Liver (tissue), 9 donors: ENCODE data around the gene AFDN. TPM values are rescaled to one million over a fixed set of nuclear protein-coding genes. Genes with fewer than 3 reads are reported as not detected.

Experiments
- DNase-seq: peaks from one replicate; pipeline ENCODE4 v3.0.0-alpha.2; 2017; ENCODE audit warnings: low spot score
- H3K27ac ChIP-seq, 2 donors: one replicate each; pipeline ENCODE4 v1.7.0; 2013; ENCODE audit warnings: inconsistent platforms in 2 of 2, low read length in 2 of 2, control low read depth in 1 of 2, low read depth in 1 of 2, mild to moderate bottlenecking in 1 of 2
- H3K27me3 ChIP-seq, 4 donors: one replicate each; pipeline versions ENCODE4 v1.6.1 to v1.7.0; 2013; ENCODE audit warnings: low read length in 3 of 4, inconsistent platforms in 1 of 4, mild to moderate bottlenecking in 1 of 4, moderate library complexity in 1 of 4; ENCODE audit not compliant: control insufficient read depth in 4 of 4, insufficient read depth in 4 of 4
- H3K36me3 ChIP-seq, 4 donors: one replicate each; pipeline versions ENCODE4 v1.6.1 to v1.7.0; 2013; ENCODE audit warnings: low read length in 3 of 4, mild to moderate bottlenecking in 3 of 4, low read depth in 1 of 4, moderate library complexity in 1 of 4; ENCODE audit not compliant: control insufficient read depth in 4 of 4, insufficient read depth in 3 of 4
- H3K4me1 ChIP-seq, 4 donors: one replicate each; pipeline versions ENCODE4 v1.6.1 to v1.7.0; 2013; ENCODE audit warnings: low read length in 3 of 4, mild to moderate bottlenecking in 3 of 4, moderate library complexity in 1 of 4; ENCODE audit not compliant: control insufficient read depth in 4 of 4, insufficient read depth in 4 of 4
- H3K4me3 ChIP-seq, 3 donors: one replicate each; pipeline versions ENCODE4 v1.6.1 to v1.7.0; 2013; ENCODE audit warnings: low read length in 3 of 3, control low read depth in 1 of 3, low read depth in 1 of 3, mild to moderate bottlenecking in 1 of 3
- H3K9ac ChIP-seq, 2 donors: one replicate each; pipeline ENCODE4 v1.7.0; 2013; ENCODE audit warnings: low read length in 2 of 2, mild to moderate bottlenecking in 2 of 2, moderate library complexity in 2 of 2, control low read depth in 1 of 2, low read depth in 1 of 2
- H3K9me3 ChIP-seq, 4 donors: one replicate each; pipeline versions ENCODE4 v1.6.1 to v1.7.0; 2013; ENCODE audit warnings: low read length in 3 of 4; ENCODE audit not compliant: control insufficient read depth in 4 of 4
- EGR1 ChIP-seq, 2 donors: IDR thresholded peaks; 2 replicates each; pipeline ENCODE4 v1.6.1; 2016 to 2018; ENCODE audit warnings: antibody characterized with exemption in 2 of 2, low read depth in 2 of 2
- FOXA1 ChIP-seq: IDR thresholded peaks from 2 replicates; pipeline ENCODE4 v1.6.1; 2016; ENCODE audit warnings: antibody characterized with exemption
- FOXA2 ChIP-seq: IDR thresholded peaks from 2 replicates; pipeline ENCODE4 v1.6.1; 2016; ENCODE audit warnings: antibody characterized with exemption
- GABPA ChIP-seq, 2 donors: IDR thresholded peaks in 1 of 2; conservative IDR thresholded peaks in 1 of 2; 2 replicates each; pipeline ENCODE4 v1.6.1; 2016; ENCODE audit warnings: antibody characterized with exemption in 2 of 2, mild to moderate bottlenecking in 1 of 2, moderate library complexity in 1 of 2
- HNF4A ChIP-seq, 2 donors: conservative IDR thresholded peaks; 2 replicates each; pipeline ENCODE4 v1.6.1; 2016; ENCODE audit warnings: antibody characterized with exemption in 2 of 2, mild to moderate bottlenecking in 2 of 2
- HNF4G ChIP-seq: IDR thresholded peaks from 2 replicates; pipeline ENCODE4 v1.6.1; 2016; ENCODE audit warnings: antibody characterized with exemption
- JUND ChIP-seq, 2 donors: IDR thresholded peaks; 2 replicates each; pipeline ENCODE4 v1.6.1; 2016; ENCODE audit warnings: antibody characterized with exemption in 2 of 2
- NR2F2 ChIP-seq: IDR thresholded peaks from 2 replicates; pipeline ENCODE4 v1.6.1; 2016; ENCODE audit warnings: antibody characterized with exemption
- RAD21 ChIP-seq, 2 donors: IDR thresholded peaks; 2 replicates each; pipeline ENCODE4 v1.6.1; 2016; ENCODE audit warnings: antibody characterized with exemption in 2 of 2, mild to moderate bottlenecking in 2 of 2
- RXRA ChIP-seq, 2 donors: IDR thresholded peaks; 2 replicates each; pipeline ENCODE4 v1.6.1; 2017 to 2018; ENCODE audit warnings: antibody characterized with exemption in 2 of 2, mild to moderate bottlenecking in 1 of 2
- SP1 ChIP-seq: IDR thresholded peaks from 2 replicates; pipeline ENCODE4 v1.6.1; 2018; ENCODE audit warnings: antibody characterized with exemption, mild to moderate bottlenecking
- TAF1 ChIP-seq: conservative IDR thresholded peaks from 2 replicates; pipeline ENCODE4 v1.6.1; 2016; ENCODE audit warnings: antibody characterized with exemption, mild to moderate bottlenecking
- YY1 ChIP-seq: IDR thresholded peaks from 2 replicates; pipeline ENCODE4 v1.6.1; 2016; ENCODE audit warnings: antibody characterized with exemption, mild to moderate bottlenecking
- WGBS: extraction: QIAGEN DNeasy Blood & Tissue Kit; methylation state at CpG from one replicate; pipeline ENCODE4 v1.1.7; 2013; 5-methylcytosine and 5-hydroxymethylcytosine counted together
- polyA plus RNA-seq, 2 donors: library from polyadenylated mRNA; stranded (reverse) in 1 of 2; unstranded in 1 of 2; fragments of 200-250 nt in 1 of 2; fragments of >200 nt in 1 of 2; fragmentation: Nextera tagmentation in 1 of 2; extraction: Ambion mirVana in 1 of 2; gene quantifications; one replicate each; pipeline versions ENCODE4 v1.2.1 to v1.2.3, GENCODE V29; 2013 to 2015
- total RNA-seq, 2 donors: library from RNA; depleted of rRNA; stranded (reverse); fragments of >200 nt; gene quantifications; one replicate each; pipeline ENCODE4 v1.2.3, GENCODE V29; 2014
- TF ChIP-seq, protein P1 (sequence below): fragments of 150-350 bp; IDR thresholded peaks from 2 replicates; pipeline ENCODE4 v1.5.1; 2017; ENCODE audit warnings: improper control_type of control experiment, low read depth, low read length; ENCODE audit not compliant: missing input control
- TF ChIP-seq, protein P2 (sequence below): IDR thresholded peaks from 2 replicates; pipeline ENCODE4 v1.6.1; 2016; ENCODE audit warnings: antibody characterized with exemption
- TF ChIP-seq, protein P3 (sequence below): IDR thresholded peaks from 2 replicates; pipeline ENCODE4 v1.6.1; 2016; ENCODE audit warnings: antibody characterized with exemption
- donor health status: healthy.
- donor health status: healthy.
- donor health status: healthy.
- donor health status: healthy.
- donor health status: healthy.

Gene AFDN
- total and polyA plus RNA-seq, 4 donors, result 21.3 to 145 (median 29.3) TPM

DNA sequence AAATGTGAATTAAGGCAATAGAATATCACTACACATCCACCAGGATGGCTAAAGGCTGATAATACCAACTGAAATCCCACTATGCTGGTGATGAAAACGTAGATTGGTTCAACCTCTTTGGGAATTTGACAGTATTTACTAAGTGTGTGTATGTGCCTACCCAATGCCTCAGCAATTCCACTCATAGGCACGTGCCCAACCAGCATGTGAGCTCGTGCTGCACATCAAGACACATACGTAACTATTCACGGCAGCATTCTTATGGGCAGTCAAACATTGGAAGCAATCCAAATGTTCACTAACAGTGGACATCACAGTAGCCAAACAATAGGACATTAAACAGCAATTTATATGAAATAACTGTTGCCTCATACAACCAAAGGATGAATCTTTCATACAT lies 15.7 kb upstream of the AFDN start:
- no peaks in the 10 kb centered on the region for H3K27me3 ChIP-seq
- no peak overlapping the region for H3K4me3 ChIP-seq
- DNase-seq, result no peak
- H3K9ac ChIP-seq, result no peak overlapping the region
- H3K27ac ChIP-seq, result no peak overlapping the region
- H3K4me1 ChIP-seq, result peaks cover 0 to 5% (median 3%) of the 10 kb centered on the region in 4 donors
- TF ChIP-seq FOXA1 (no peak), TAF1 (no peak), GABPA (IDR thresholded peaks at IDR 0.05 in 1 of 2, conservative IDR thresholded peaks at IDR 0.05 in 1 of 2) (no peak), YY1 (no peak), RXRA (IDR thresholded peaks at IDR 0.05) (no peak), RAD21 (IDR thresholded peaks at IDR 0.05) (no peak), HNF4A (conservative IDR thresholded peaks at IDR 0.05) (no peak), JUND (IDR thresholded peaks at IDR 0.05) (no peak), SP1 (no peak)
- TF ChIP-seq, protein P1, sequence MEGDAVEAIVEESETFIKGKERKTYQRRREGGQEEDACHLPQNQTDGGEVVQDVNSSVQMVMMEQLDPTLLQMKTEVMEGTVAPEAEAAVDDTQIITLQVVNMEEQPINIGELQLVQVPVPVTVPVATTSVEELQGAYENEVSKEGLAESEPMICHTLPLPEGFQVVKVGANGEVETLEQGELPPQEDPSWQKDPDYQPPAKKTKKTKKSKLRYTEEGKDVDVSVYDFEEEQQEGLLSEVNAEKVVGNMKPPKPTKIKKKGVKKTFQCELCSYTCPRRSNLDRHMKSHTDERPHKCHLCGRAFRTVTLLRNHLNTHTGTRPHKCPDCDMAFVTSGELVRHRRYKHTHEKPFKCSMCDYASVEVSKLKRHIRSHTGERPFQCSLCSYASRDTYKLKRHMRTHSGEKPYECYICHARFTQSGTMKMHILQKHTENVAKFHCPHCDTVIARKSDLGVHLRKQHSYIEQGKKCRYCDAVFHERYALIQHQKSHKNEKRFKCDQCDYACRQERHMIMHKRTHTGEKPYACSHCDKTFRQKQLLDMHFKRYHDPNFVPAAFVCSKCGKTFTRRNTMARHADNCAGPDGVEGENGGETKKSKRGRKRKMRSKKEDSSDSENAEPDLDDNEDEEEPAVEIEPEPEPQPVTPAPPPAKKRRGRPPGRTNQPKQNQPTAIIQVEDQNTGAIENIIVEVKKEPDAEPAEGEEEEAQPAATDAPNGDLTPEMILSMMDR, result no peak
- TF ChIP-seq, protein P2, sequence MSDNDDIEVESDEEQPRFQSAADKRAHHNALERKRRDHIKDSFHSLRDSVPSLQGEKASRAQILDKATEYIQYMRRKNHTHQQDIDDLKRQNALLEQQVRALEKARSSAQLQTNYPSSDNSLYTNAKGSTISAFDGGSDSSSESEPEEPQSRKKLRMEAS, result no peak
- 88% methylated on average over 5 of the region's 5 CpGs for WGBS
- no peaks in the 10 kb centered on the region for H3K36me3 ChIP-seq
- no peaks in the 10 kb centered on the region for H3K9me3 ChIP-seq

DNA sequence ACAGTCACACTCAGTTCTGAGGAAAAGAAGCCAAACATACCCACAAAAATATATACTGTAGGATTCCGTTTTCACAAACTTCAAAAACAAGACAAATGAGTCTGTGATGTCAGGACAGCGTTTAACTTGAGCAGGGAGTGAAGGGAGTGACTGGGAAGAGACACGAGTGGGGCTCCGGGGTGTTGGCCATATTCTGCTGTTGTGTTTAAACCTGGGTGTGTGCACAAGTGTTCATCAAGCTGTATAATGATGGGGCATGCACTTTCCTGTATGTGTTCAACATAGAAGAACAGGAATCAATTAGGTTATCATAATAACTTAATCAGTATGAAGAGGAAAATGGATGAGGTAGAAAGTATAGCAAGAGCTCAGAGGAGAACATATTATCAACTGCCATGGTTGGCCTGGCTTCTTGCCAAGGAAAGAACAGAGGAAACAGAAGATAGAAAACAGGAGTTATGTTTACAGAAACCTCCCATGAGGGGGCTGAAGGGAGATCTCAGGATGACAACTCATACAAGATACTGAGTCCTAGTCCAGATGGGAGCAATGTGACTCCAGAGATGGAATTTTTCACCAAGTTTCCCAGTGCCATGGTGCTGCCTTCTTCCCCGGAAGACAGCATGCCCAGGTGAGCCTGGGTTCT lies 15.1 kb upstream of the AFDN start:
- Histone ChIP-seq H3K4me3 (no peak overlapping the region), H3K27ac (no peak overlapping the region), H3K9ac (no peak overlapping the region), H3K36me3 (no peaks in the 10 kb centered on the region), H3K4me1 (no peaks in the 10 kb centered on the region), H3K27me3 (no peaks in the 10 kb centered on the region), H3K9me3 (no peaks in the 10 kb centered on the region)
- 81% methylated on average over 5 of the region's 5 CpGs for WGBS
- TF ChIP-seq TAF1, result no peak
- TF ChIP-seq GABPA (IDR thresholded peaks at IDR 0.05 in 1 of 2, conservative IDR thresholded peaks at IDR 0.05 in 1 of 2), result no peak
- TF ChIP-seq, protein P1, result no peak
- no peak for TF ChIP-seq NR2F2
- TF ChIP-seq HNF4G, result no peak
- no peak for TF ChIP-seq FOXA2
- no peak for TF ChIP-seq FOXA1
- TF ChIP-seq SP1, result no peak
- TF ChIP-seq RAD21 (IDR thresholded peaks at IDR 0.05), result no peak
- TF ChIP-seq EGR1 (IDR thresholded peaks at IDR 0.05; ENCODE audit: low read depth in 2 of 2), result no peak
- TF ChIP-seq, protein P3, sequence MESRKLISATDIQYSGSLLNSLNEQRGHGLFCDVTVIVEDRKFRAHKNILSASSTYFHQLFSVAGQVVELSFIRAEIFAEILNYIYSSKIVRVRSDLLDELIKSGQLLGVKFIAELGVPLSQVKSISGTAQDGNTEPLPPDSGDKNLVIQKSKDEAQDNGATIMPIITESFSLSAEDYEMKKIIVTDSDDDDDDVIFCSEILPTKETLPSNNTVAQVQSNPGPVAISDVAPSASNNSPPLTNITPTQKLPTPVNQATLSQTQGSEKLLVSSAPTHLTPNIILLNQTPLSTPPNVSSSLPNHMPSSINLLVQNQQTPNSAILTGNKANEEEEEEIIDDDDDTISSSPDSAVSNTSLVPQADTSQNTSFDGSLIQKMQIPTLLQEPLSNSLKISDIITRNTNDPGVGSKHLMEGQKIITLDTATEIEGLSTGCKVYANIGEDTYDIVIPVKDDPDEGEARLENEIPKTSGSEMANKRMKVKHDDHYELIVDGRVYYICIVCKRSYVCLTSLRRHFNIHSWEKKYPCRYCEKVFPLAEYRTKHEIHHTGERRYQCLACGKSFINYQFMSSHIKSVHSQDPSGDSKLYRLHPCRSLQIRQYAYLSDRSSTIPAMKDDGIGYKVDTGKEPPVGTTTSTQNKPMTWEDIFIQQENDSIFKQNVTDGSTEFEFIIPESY, result no peak
- no peak for DNase-seq
